H1 (cell line): ENCODE data around the gene CAPZB. TPM values are rescaled to one million over a fixed set of nuclear protein-coding genes. Genes with fewer than 3 reads are reported as not detected.

ENCODE experiments used
- CHD1 ChIP-seq: IDR thresholded peaks from 2 replicates; pipeline ENCODE4 v1.6.1; 2012; ENCODE audit warnings: low read depth, low read length, improper control_type of control experiment
- RNF2 ChIP-seq: fragments of 200-900, 300-1000 bp; sonication (generic); IDR thresholded peaks from 2 replicates; pipeline ENCODE4 v1.7.1; 2016; ENCODE audit warnings: borderline replicate concordance, low read depth, mild to moderate bottlenecking, antibody characterized with exemption, low read length; ENCODE audit not compliant: poor library complexity, severe bottlenecking; ENCODE audit errors: missing control alignments
- SIX5 ChIP-seq: IDR thresholded peaks from 2 replicates; pipeline ENCODE4 v1.6.1; 2011; ENCODE audit warnings: mild to moderate bottlenecking, low read depth, low read length
- polyA plus RNA-seq, 7 experiments: library from polyadenylated mRNA; depleted of rRNA in 3 of 7; stranded (reverse) in 5 of 7; unstranded in 2 of 7; fragments of >200 nt in 5 of 7; fragments of 200-250 nt in 2 of 7; gene quantifications; 1 replicate in 5 of 7; 2 replicates in 1 of 7; 4 replicates in 1 of 7; pipeline versions ENCODE4 v1.2.1 to v1.2.3, GENCODE V29; 2011 to 2013; ENCODE audit warnings: missing spikeins in 2 of 7, mixed read lengths in 2 of 7
- total RNA-seq: library from RNA; stranded (reverse); fragmentation: NEBNext Ultra II Directional; extraction: Animal tissue kit (Norgen Biotek cat#: 25700); gene quantifications from 2 replicates; pipeline ENCODE4 v1.2.1, GENCODE V29; 2021

CAPZB gene
- total and polyA plus RNA-seq, 2 of the 8 experiments (the other 6 are each of a cell fraction or from before 2014, with no cell fraction given) = 162 to 371 TPM

DNA sequence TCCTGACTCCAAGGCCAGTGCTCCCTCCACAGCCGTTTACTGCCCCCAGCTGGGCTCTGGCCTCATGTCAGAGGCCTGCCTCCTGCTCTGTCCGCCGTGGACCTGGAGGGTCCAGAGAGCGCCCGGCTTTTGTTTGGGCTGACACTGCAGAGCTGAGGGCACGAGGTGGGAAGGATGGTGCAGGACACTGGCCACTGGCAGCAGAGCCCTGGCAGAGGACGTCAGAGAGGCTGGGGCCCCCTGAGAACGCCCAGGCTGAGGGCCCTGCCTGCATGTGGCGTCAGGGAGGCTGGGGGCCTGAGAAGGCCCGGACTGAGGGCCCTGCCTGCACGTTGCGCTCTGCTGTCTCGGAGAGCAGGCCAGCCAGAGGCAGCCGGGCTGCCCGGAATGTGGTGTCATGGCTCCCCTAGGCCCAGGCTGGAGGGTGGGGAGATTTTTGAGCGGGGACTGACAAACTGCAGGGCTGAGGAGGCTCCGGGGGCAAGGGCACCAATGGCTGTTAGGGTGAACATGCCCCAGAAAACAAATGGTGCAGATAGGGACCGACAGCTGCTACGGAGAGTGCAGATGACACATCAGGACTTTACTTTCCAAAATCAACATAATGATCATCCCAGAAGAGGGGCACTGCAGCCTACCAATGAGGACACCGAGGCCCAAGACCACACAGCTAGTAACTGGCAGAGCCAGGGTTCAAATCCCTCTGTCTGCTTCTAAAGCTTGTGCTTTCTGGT is 141.6 kb downstream of the CAPZB start (continued):
- TF ChIP-seq SIX5 (no peak), RNF2 (no peak), CHD1 (no peak)
- TF ChIP-seq, all 59 proteins: peak for 0
